HG03521 (cell line): ENCODE measurements around the gene PCNP.
"Not testable (repeated sequence)": the region's sequence is repeated elsewhere in the genome, so short reads cannot be mapped to it uniquely, and the experiment has no call there.

Source experiments
- ATAC-seq: cut with Tn5 transposase; IDR thresholded peaks from one replicate; pipeline ENCODE4 v1.9.1; 2021; ENCODE audit warnings: mild to moderate bottlenecking, moderate library complexity; ENCODE audit not compliant: unreplicated experiment

Gene PCNP

GRCh38 chr3:101573449-101574387 lies at the start of gene PCNP:
TSS of gene PCNP (plus strand) at chr3:101574180. CDS start at chr3:101574216, 36 bp downstream.
- ATAC-seq, result peak; percentile 88

GRCh38 chr3:101527441-101527840 lies 46.5 kb upstream of the PCNP start:
- no peak for ATAC-seq

- ATAC-seq, result no peak
Measured at GRCh38 chr3:101527906-101528305, 46.1 kb upstream of the PCNP start.

- no peak for ATAC-seq
Measured at GRCh38 chr3:101529816-101530685, 43.9 kb upstream of the PCNP start.

- ATAC-seq, result no peak
Measured at GRCh38 chr3:101530686-101531047, 43.3 kb upstream of the PCNP start.

GRCh38 chr3:101531473-101532086 lies 42.4 kb upstream of the PCNP start:
- no peak for ATAC-seq

GRCh38 chr3:101532783-101533602 lies 41.0 kb upstream of the PCNP start:
- ATAC-seq, result no peak

GRCh38 chr3:101533603-101533968 lies 40.4 kb upstream of the PCNP start:
- no peak for ATAC-seq

- no peak for ATAC-seq
Measured at GRCh38 chr3:101535221-101535620, 38.8 kb upstream of the PCNP start.

GRCh38 chr3:101536266-101536665 lies 37.7 kb upstream of the PCNP start:
- no peak for ATAC-seq

GRCh38 chr3:101536955-101537354 lies 37.0 kb upstream of the PCNP start:
- not testable (repeated sequence) for ATAC-seq

GRCh38 chr3:101542957-101543356 lies 31.0 kb upstream of the PCNP start:
- no peak for ATAC-seq

- no peak for ATAC-seq
Measured at GRCh38 chr3:101544161-101544850, 29.7 kb upstream of the PCNP start.

GRCh38 chr3:101548527-101549105 lies 25.4 kb upstream of the PCNP start:
- no peak for ATAC-seq

GRCh38 chr3:101549473-101549872 lies 24.5 kb upstream of the PCNP start:
- no peak for ATAC-seq

GRCh38 chr3:101551359-101552081 lies 22.5 kb upstream of the PCNP start:
- ATAC-seq, result not testable (repeated sequence)

GRCh38 chr3:101553381-101553780 lies 20.6 kb upstream of the PCNP start:
- ATAC-seq, result not testable (repeated sequence)

GRCh38 chr3:101556064-101556463 lies 17.9 kb upstream of the PCNP start:
- ATAC-seq, result no peak
